EL (cell line): ENCODE data around the gene HIPK3.

Experiments
- DNase-seq: peaks from one replicate; pipeline ENCODE4 v3.0.0-alpha.2; 2016

HIPK3 gene

DNA sequence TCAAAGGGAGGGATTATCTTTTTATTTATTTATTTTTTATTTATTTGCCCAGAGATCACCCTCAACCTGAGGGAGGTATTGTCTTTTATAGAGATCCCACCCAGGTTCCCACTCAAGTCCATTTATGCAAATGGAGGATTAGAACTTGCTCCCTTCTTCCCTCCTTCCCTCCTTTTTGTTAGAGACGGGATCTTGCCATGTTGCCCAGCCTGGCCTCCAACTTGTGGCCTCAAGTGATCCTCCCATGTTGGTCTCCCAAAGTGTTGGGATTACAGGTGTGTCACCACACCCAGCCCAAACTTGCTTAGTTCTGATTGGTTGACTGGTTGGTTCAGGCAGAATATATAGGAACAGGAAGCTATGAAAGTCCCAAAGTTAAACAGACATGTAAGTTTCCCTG lies 51.9 kb downstream of the HIPK3 start:
- no peak for DNase-seq

DNA sequence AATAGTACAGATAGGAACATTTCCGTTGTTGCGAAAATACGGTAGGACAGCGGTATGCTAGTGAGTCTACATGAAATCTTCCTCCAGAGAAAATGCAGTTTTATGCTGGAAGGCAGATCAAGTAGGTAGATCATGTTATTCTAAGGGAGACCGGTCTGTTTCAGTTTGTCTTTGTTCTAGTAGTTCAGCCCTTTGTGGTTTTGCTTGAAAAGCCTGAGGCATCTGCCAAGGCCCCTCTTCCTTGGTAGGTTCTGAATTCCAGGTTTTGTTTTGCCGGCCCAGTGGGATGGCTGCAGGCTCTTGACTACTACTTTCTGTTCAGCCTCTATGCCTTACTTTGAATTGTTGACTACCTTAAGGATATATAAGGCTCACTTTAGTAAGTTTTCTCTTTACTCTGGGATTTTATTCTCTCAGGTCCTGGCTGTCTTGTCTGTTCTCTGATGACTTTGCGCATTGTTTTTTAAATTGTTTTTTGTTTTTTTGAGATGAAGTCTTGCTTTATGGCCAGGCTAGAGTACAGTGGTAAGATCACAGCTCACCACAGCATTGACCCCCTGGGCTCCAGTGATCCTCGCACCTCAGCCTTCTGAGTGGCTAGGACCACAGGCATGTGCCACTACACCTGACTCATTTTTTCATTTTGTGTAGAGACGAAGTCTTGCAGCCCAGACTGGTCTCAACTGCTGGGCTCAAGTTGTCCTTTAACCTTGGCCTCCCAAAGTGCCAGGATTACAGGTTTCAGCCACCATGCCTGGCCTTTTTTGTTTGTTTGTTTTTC lies 53.7 kb downstream of the HIPK3 start:
- peak; percentile 42 for DNase-seq

DNA sequence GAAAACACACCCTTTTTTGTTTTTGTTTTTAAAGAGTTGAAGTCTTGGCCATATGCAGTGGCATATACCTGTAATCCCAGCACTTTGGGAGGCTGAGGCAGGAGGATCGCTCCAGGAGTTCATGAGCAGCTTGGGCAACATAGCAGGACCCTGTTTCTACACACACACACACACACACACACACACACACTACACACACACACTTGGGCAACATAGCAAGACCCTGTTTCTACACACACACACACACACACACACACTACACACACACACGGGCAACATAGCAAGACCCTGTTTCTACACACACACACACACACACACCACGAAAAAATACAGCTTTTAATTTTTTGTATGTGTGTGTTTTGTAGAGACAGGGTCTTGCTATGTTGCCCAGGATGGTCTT lies 54.5 kb downstream of the HIPK3 start:
- DNase-seq, result no peak

DNA sequence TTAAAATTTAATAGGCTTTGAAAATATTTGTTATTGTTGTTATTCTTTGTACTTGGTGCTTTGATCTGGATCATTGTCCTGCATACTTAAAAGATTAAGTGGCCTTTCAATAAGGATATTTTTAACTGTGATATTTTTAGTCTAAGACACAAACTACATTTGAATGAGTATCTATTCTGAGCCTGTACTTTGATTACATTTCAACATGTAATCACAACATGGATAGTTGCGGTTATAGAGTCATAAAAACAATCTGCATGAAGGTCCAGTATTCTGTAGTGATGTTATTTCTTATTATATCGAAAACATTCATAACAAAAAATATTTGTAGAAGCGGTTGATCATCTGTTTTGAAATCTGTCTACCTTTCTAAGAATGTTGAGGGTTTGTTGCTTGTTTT lies 58.6 kb downstream of the HIPK3 start:
- DNase-seq, result no peak

DNA sequence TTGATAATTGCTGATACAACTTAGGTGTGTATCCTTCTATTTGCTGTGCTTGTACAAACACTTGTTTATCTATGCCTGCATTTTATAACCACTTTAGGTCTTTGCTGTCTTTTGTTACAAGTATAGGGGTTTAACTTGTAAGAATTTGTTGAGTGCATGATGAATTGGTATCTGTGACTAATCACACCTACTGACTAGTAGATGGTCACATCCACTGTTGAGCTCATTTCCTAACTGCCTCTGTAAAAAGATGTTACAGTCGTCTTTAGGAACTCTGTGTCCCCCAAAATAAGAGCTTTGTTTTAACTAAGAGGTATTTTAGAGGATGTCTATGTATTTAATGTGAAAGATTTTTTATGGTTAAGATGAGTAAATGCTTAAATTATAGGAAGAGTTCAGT lies 60.5 kb downstream of the HIPK3 start:
- peak; percentile 46 for DNase-seq

DNA sequence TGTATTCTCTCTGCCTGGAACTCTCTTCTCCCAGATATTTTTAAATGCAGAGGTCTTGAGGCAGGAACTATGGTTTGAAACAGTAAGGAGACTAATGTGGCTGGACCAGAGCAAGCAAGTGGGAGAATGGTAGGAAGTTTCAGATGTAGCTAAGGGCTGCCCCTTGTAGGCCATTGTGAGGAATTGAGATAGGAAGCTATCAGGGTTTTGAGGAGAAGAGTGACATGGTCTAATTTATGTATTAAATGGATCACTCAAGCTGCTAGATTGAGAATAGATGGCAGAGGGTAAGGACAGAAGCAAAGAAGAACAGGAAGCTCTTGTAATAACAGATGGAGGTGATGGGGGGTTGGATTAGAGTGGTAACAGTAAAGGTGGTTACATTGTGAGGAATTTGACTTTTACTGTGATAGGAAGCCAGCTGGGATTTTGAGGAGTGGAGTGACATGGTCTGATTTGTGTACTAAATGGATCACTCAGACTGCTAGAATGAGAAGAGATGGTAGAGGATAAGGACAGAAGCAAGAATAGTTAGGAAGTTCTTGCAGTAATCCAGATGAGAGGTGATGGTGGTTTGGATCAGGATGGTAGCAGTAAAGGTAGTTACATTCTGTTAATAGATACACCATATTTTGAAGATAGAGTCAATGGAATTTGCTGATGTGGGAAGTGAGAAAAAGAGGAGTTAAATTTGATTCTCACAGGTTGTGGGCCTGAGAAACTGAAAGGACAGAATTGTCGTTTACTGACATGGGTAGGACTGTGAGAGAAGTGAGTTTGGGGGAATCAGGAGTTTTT lies 63.0 kb downstream of the HIPK3 start:
- no peak for DNase-seq

DNA sequence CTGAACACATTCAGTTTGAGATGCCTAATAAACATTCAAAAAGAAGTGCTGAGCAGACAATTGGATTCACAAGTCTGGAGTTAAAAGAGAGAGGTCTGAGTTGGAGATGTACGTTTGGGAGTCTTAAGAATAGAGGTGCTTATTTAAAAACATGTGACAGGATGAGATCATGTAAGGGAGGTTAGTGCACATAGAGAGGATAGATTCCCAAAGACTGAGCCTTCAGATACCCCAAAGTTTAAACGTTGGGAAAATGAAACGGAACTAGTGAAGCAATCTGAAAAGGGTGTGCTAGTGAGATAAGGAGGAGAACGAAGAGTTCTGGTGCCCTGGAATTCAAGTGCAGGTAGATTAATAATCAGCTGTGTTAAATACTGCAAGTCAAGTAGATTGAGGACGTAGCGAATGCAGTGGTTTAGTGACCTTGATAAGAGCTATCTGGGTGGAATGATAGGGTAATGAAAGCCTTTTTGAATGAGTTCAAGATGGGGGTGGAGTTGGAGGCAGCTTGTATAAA lies 63.7 kb downstream of the HIPK3 start:
- no peak for DNase-seq

DNA sequence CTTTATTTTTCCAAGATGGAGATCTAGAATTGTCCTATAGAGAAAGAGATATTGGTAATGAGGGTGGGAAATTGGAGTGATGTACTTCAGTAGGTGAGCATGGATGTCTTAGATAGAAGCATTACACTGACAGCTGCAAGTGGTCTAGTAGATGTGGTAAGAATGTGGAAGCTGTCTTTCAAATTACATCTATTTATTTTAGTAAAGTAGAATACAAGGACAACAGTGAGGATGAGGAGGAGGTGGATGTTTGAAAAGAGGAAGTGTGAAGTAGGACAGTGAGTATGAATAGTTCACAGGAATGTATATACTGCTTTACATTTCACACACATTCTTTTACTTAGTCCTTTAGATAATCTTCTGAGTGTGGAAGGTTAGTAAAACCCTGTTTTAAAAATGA lies 64.2 kb downstream of the HIPK3 start:
- no peak for DNase-seq

DNA sequence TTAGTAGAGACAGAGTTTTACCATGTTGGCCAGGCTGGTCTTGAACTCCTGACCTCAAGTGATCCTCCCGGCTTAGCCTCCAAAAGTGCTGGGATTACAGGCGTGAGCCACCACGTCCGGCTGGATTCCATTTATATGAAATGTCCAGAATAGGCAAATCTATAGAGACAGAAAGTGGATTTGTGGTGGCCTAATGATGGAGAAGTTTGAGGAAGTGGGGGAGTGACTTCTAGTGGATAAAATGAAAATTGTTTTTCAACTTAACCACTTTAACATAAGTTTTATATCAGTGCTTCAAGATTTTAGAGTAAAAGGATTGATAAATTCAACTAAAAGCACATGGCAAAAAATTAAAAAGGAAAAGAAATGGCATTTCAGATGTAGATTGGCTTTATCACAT lies 66.2 kb downstream of the HIPK3 start:
- DNase-seq, result no peak

DNA sequence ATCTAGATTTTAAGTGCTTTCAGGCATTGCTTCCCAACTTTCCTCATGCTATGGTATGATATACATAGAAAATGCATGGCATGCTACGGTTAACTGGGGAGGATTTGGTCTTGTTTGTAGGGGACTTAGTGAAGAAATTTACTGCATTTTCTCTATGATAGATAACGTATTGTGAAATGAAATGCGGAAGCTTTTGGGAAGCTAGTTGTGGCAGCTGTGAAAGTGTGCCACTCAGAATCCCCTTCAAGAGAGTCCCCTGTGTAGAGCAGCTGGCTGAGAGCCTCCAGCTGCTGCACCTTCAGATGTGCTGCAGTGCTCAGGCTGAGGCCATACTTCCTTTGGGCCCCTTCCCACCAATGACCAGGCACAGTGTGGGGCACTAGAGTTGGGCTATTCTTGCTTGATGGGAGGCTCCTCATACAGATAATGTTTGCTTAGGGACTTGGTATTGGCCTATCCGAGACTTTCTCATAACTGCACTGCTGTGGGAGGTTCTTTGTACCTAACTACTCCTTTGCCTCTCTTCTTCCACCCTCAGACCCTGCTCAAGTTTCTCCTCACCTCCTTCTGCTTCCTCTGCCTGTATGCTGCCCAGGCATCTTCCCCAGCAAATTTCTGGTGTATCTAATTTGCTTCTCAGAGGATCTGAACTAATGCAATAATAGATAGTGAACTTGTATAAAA lies 67.3 kb downstream of the HIPK3 start:
- DNase-seq, result no peak

DNA sequence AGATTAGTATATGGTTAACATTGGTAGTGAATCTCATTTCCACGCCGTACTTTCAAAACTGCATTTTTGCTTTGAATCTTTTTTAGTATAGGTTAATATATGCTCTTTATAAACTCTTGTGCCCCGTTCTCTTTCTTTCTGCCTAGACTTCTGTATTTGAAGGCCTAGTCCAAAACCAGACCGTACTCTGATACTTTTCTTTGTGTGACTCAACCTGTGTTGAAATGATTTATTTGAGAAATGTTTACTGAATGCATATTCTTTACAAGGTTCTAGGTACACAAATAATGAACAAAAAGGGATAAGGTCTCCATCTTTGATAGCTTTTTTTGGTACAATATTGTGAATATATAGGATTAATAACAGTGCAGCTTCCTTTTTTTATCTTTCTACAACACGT lies 68.3 kb downstream of the HIPK3 start:
- DNase-seq, result no peak

DNA sequence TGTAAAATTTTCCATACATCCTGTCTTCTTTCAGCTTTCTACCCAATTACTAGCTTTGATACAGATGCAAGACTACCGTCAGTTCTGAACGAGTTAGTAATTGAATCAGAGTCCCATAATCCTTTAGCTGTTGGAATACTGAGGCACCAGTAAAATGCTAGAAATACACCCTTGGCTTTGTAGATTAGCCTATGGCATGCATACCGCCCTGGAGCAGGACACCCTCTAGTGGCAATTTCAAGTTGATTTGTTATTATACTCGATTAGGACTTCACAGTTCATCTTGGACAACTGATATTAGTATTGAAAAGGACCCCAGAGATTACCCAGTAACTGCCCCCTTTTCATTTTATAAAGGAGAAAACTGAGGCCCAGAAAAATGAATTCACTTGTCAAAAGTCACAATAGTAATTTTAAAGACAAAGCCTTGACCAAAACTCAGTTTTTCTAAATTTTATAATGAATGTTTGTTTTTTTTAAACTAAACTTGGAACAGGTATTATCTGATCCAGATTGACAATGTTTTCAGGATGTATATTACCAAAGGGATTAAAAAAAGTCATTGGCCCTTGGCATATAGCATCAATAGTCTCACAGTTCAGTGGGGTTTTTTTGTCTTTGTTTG lies 72.6 kb downstream of the HIPK3 start:
- peak; percentile 59 for DNase-seq

DNA sequence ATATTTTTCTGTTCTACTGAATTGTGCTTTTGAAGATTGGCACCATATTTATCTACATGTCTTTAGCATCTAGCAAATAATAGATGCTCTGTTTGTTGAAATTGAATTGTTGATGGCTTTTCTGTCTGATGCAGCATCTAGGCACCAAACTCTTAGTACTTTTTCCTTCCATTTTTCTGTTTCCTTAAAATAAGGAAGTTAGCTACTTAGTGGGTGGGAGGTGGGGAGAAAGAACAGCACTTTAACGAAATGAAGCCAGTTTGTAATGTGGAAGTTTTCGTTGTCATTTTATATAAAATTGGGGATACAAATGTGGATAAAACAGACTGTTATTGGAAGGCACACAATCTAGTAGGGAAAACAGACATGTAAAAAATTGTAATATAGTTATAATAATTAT lies 76.6 kb downstream of the HIPK3 start:
- DNase-seq, result no peak

DNA sequence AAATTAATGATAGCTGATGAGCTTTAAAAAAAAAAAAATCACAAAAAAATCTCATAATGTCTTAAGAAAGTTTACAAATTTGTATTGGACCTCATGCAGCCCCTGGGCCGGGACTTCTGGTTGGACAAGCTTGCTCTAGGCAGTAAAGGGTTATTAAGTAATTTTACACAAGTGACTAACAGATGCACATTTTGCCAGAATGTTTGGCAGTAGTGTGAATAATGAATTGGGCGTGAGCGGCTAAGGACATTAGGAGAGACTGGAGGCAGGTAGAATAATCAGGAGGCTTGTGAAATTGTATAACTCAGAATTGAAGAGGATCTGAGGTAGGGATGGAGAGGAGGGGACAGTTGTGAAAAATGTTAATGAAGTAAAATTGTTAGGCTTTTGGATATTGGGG lies 77.4 kb downstream of the HIPK3 start:
- DNase-seq, result no peak

DNA sequence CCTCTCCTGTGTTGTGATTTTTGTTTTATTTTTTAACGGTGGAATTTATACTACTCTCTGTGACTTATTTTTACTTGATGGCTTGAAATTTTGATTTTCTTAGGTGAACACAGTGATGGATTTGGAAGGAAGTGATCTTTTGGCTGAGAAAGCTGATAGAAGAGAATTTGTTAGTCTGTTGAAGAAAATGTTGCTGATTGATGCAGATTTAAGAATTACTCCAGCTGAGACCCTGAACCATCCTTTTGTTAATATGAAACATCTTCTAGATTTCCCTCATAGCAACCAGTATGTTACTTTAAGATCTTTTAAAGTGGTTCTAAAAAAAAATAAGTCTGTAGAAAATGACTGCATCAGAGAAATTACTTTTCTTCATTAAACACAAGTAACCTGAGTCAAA lies 82.1 kb downstream of the HIPK3 start:
- no peak for DNase-seq

DNA sequence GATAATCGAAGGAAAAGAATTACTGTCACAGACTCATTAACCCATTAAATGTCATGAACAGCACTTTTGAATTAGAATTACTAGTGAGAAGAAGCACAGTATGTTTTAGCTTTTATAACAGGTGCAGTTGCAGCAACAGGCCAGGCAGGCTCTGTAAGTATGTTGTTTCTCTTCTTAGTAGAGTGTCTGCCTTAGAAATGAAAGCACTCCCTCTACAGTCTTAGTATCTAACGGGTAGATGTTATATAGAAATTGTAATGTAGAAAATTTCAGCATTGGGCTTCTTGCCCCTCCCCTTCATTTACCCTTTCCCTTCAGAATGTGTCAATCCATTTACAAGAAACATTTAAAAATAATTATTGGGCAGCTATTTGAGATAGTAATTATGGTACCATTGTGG lies 87.4 kb downstream of the HIPK3 start:
- DNase-seq, result no peak

DNA sequence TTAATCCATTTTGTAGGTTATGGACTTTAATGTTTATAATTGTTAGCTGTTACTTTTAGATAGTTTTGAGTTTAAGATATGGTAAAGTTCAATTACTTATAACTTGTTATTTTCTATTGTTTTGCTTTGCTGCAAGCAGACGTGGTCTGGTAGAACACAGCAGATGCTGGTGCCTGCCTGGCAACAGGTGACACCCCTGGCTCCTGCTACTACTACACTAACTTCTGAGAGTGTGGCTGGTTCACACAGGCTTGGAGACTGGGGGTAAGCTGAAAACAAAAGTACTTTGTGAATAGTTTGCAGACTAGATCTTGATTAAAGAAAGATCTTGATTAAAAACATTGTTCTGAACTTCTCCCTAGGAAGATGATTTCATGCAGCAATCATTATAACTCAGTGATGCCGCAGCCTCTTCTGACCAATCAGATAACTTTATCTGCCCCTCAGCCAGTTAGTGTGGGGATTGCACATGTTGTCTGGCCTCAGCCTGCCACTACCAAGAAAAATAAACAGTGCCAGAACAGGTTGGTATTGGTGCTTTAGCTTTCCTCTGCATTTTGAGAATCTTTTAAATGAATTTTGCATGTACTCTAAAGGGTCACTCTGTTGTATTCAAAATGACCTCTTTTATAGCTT lies 90.4 kb downstream of the HIPK3 start:
- DNase-seq, result no peak

DNA sequence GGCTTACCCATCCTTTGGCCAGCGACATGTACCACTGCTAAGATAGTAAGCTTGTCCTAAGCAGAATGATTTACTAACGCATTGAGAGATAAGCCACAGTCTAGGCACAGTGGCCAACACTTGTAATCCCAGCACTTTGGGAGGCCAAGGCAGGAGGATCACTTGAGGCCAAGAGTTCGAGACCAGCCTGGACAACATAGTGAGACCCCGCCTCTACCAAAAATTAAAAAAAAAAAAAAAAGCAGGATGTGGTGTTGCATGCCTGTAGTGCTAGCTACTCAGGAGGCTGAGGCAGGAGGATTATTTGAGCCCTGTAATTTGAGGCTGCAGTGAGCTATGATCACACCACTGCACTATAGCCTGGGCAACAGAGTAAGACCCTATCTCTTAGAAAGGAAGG lies 93.1 kb downstream of the HIPK3 start:
- no peak for DNase-seq

DNA sequence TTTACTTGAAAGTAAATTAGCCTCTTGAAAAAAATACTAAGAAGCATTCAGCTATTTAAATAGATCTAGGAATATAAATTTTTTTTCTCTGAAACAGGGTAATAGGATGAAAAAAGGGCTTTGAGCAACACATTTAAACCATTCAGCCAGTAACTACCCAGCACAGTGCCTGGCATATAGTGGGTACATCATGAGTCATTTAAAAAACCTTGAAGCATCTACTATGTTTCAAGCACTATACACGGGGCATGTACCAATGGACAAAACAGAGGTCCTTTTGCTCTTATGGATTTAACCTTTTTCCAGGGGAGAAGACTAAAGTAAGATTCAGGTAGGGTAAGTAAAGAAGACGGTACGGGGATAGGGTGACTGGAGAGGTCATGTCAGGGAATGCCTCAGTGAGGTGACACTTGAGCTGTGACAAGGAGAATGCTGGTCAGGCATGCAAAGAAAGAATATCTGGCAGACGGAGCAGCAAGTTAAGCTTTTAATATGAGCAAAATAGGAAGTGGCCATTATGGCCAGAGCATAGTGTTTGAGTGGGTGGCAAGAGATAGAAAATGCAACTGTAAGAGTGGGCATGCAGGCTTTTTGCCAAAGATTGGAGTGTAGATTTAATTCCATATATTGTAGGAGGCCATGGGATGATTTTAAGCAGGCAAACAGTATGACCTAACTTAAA lies 101.1 kb downstream of the HIPK3 start:
- no peak for DNase-seq

DNA sequence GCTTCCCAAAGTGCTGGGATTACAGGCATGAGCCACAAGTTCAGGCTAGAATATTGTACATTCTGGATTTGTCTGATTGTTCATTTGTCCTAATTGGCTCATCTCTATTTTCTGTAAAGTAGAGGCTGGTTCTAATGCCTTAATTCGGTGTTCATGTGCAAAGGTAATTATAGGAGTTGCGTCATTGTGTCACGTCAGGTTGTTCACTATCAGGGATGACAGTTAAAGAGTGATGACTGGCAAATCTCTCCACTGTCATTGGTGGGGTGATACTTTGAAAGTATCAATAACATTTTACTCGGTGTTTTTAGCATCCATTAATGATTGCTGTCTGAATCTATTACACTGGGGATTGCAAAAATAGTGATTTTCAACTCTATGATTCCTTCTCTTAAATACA lies 103.5 kb downstream of the HIPK3 start:
- DNase-seq, result no peak

DNA sequence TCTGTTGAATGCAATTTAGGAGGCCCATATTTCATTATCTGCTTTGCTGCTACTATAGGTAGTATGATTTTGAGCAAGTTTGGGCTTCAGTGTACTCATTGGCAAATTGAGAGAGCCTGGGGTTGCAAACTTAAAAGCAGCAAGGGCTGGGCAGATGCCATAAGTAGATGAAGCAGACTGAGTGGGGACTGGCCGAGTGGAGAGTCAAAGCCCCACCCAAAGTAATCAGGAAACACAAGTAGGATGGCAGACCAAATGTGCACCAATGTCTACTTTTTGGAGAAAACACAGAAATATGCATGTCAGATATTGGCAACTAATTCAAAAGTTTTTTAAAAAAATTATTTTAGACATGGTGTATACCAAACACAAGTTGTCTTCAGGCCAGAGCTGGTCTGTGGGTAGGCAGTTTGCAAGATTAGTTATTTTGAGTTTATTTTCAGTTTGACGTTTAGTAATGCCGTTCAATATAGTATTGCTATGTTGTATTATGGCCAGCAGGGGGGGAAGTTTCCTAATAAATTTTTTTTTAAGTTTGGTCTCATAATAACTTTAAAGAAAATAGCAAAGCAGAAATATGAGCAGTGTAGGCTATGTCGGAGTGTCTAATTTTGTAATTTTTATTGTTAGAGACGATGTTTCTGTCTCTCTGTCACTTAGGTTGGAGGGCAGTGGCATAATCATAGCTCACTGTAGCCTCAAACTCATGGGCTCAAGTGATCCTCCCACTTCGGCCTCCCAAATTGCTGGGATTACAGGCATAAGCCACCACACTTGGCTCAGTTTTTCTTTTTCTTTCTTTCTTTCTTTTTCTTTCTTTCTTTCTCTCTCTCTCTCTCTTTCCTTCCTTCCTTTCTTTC lies 105.1 kb downstream of the HIPK3 start:
- DNase-seq, result peak; percentile 58
